Activated CD8-positive, alpha-beta memory T cell treated with anti-CD3 and anti-CD28 coated beads, Interleukin-2, amount 50 U/mL, for 48 hours (primary cell): ENCODE data around the gene SELENON.

Source experiments
- DNase-seq: peaks from one replicate; pipeline ENCODE4 v3.0.0-alpha.2; 2020

The SELENON gene

GRCh38 chr1:25811384-25812082 is 11.5 kb downstream of the SELENON start:
- DNase-seq, result no peak

GRCh38 chr1:25813071-25813733 is 13.2 kb downstream of the SELENON start:
- no peak for DNase-seq

GRCh38 chr1:25813734-25814471 is 13.9 kb downstream of the SELENON start:
- DNase-seq, result no peak

GRCh38 chr1:25814549-25815087 is 14.6 kb downstream of the SELENON start:
- no peak for DNase-seq

GRCh38 chr1:25815208-25816111 is 15.5 kb downstream of the SELENON start:
- DNase-seq, result peak; percentile 45

- DNase-seq, result peak; percentile 47
These were observed 16.2 kb downstream of the SELENON start for GRCh38 chr1:25816112-25816718.

GRCh38 chr1:25817840-25818501 is 18.0 kb downstream of the SELENON start:
- peak; percentile 49 for DNase-seq

- peak; percentile 45 for DNase-seq
These were observed 18.6 kb downstream of the SELENON start for GRCh38 chr1:25818569-25818968.

- DNase-seq, result peak; percentile 94
These were observed 19.7 kb downstream of the SELENON start, which contains the start of gene MTFR1L for GRCh38 chr1:25819491-25820246. Gene MTFR1L, plus strand, starts transcription at chr1:25819954. Its CDS starts 3,151 bp downstream, at chr1:25823105.

GRCh38 chr1:25820247-25821111 is 20.5 kb downstream of the SELENON start:
- DNase-seq, result peak; percentile 84

- DNase-seq, result no peak
These were observed 21.1 kb downstream of the SELENON start for GRCh38 chr1:25821112-25821476.

- DNase-seq, result no peak
These were observed 21.7 kb downstream of the SELENON start for GRCh38 chr1:25821630-25822091.

- no peak for DNase-seq
These were observed 25.6 kb downstream of the SELENON start for GRCh38 chr1:25825605-25826004.

- DNase-seq, result no peak
These were observed 26.6 kb downstream of the SELENON start for GRCh38 chr1:25826571-25826970.

- no peak for DNase-seq
These were observed 28.5 kb downstream of the SELENON start for GRCh38 chr1:25828491-25828890.

GRCh38 chr1:25829046-25829445 is 29.1 kb downstream of the SELENON start:
- DNase-seq, result no peak

GRCh38 chr1:25831569-25832196 is 31.7 kb downstream of the SELENON start:
- no peak for DNase-seq

GRCh38 chr1:25832336-25833037 is 32.5 kb downstream of the SELENON start:
- no peak for DNase-seq
